ENCODE data around the gene ZNF385B. TPM values are rescaled to one million over a fixed set of nuclear protein-coding genes. Genes with fewer than 3 reads are reported as not detected.

The ZNF385B gene
- total RNA-seq, 4 donors from 2014 or later: 2.2 to 5.0 (median 4.0) TPM

DNA sequence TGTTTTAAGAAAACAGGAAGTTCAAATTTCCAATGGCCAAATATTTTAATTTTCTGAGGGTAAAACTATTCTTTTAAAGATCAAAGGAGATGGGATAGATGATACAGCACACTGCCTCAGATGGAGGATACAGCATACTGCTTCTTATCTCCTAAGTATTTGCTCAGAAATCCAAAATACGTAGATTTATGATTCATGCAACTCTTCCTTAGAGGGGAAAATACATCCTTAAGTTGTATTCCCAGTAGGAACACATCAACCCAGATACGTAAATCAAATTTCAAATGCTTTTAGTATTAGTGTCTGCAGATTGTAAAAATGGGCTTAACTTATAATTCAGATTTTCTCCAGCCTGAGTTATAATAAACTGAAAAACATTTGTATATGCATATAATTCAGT lies 235.2 kb downstream of the ZNF385B start:
- no peaks in the 10 kb centered on the region for H3K9me3 ChIP-seq
- no peak overlapping the region for H3K27ac ChIP-seq (replicated peaks in 1 of 4)
- no peaks in the 10 kb centered on the region for H3K36me3 ChIP-seq
- H3K4me3 ChIP-seq: no peak overlapping the region
- no peak for TF ChIP-seq POLR2A (IDR thresholded peaks at IDR 0.05; ENCODE audit: low read depth)
- TF ChIP-seq, protein P1, sequence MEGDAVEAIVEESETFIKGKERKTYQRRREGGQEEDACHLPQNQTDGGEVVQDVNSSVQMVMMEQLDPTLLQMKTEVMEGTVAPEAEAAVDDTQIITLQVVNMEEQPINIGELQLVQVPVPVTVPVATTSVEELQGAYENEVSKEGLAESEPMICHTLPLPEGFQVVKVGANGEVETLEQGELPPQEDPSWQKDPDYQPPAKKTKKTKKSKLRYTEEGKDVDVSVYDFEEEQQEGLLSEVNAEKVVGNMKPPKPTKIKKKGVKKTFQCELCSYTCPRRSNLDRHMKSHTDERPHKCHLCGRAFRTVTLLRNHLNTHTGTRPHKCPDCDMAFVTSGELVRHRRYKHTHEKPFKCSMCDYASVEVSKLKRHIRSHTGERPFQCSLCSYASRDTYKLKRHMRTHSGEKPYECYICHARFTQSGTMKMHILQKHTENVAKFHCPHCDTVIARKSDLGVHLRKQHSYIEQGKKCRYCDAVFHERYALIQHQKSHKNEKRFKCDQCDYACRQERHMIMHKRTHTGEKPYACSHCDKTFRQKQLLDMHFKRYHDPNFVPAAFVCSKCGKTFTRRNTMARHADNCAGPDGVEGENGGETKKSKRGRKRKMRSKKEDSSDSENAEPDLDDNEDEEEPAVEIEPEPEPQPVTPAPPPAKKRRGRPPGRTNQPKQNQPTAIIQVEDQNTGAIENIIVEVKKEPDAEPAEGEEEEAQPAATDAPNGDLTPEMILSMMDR (IDR thresholded peaks at IDR 0.05): no peak
- no peak for TF ChIP-seq EP300 (IDR thresholded peaks at IDR 0.05)
- no peak for TF ChIP-seq POLR2AphosphoS5 (IDR thresholded peaks at IDR 0.05)
- no peaks in the 10 kb centered on the region for H3K27me3 ChIP-seq
- DNase-seq (ENCODE audit: extremely low spot score): no peak
- 87% methylated on average over 2 of the region's 2 CpGs for WGBS
- H3K4me1 ChIP-seq: peaks cover 0 to 11% (median 8%) of the 10 kb centered on the region in 4 donors
- intact Hi-C loops (cut with DNase I): no loop called here

DNA sequence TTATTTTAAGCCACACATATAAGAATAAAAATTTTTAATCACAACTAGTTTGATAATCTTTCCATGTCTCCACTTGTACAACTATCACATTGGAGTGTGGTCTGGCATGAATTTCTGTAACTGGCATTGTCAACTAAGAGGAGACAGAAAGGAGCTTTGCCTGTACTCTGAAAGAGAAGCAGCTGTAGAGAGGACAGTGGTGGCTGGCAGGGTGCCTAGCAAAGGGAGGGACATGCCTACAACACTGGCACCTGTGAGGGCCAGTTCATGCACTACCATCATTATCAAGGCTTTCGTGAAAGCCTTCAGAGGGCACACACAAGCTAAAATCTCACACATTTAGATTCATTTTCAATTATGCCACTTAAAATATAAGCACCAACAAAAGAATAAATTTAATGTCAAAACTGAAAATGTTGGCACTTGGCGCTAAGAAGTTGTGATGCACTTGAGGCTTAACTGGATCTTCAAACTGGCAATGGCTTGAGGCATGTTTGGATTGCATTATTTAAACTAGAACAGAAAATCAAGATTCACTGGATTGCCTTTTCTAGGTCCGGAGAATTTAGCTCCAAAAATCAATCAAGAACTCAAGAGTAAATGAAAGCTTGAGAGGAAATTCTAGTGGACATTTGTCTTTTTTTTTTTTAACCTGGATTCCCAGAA lies 238.6 kb downstream of the ZNF385B start:
- DNase-seq (ENCODE audit: extremely low spot score): no peak
- Histone ChIP-seq H3K27me3 (no peaks in the 10 kb centered on the region), H3K4me3 (no peak overlapping the region), H3K36me3 (no peaks in the 10 kb centered on the region), H3K27ac (replicated peaks in 1 of 4) (no peak overlapping the region), H3K4me1 (peaks cover 0 to 11% (median 8%) of the 10 kb centered on the region in 4 donors), H3K9me3 (no peaks in the 10 kb centered on the region)
- TF ChIP-seq POLR2A (IDR thresholded peaks at IDR 0.05; ENCODE audit: low read depth): no peak
- TF ChIP-seq EP300 (IDR thresholded peaks at IDR 0.05): no peak
- TF ChIP-seq, protein P1 (IDR thresholded peaks at IDR 0.05): no peak
- TF ChIP-seq POLR2AphosphoS5 (IDR thresholded peaks at IDR 0.05): no peak
- 81% methylated on average over 3 of the region's 3 CpGs for WGBS
- intact Hi-C loops (cut with DNase I): no loop called here

DNA sequence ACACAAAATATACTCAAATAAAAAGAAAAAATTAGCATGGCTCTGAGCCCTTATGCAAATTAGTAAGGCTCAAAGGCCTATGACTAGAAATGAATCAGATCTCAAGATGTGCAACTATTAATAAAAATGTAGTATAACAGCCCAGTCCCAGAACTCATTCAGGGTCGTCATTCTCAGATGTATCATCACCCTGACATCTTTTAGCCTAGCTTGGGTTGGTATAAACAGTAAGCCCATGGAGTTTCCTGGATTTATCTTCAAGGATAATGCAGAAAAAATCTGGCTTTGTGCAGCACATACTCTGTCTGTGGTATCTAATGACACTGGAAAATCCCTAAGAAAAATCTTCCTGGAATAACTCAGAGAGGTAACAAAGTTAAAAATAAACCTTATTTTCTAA lies 239.3 kb downstream of the ZNF385B start:
- 20% methylated on average over 1 of the region's 1 CpG for WGBS
- H3K9me3 ChIP-seq: no peaks in the 10 kb centered on the region

DNA sequence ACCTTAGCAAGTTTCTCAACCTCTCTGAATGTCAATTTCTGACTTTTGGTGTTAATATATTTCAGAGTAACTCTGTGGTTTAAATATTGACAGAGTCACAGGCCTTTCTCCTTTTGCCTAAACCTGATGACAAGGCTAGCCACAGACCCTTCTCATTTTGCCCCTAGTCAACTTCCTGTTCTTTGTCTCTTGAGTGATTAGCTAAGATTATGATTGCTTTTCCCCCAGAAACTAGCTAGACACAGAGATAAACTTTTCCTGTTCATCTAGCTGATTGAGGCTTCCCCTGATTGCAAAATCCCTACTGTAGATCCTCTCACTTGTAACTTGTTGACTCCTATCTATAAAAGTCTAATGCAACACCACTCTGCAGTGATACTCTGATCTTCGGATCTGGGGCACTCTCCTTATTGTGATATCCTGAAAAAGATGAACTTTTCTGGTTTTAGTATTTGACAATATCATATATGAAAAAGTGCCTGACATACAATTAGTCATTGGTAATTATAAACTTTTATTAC lies 241.4 kb downstream of the ZNF385B start:
- H3K4me3 ChIP-seq: no peak overlapping the region
- H3K4me1 ChIP-seq: peaks cover 0 to 11% (median 8%) of the 10 kb centered on the region in 4 donors
- 97% methylated on average over 1 of the region's 1 CpG for WGBS
- intact Hi-C loops (cut with DNase I): no loop called here
- H3K27me3 ChIP-seq: no peaks in the 10 kb centered on the region
- no peak overlapping the region for H3K27ac ChIP-seq (replicated peaks in 1 of 4)
- DNase-seq (ENCODE audit: extremely low spot score): no peak
- TF ChIP-seq EP300 (IDR thresholded peaks at IDR 0.05): no peak
- no peak for TF ChIP-seq POLR2A (IDR thresholded peaks at IDR 0.05; ENCODE audit: low read depth)
- TF ChIP-seq POLR2AphosphoS5 (IDR thresholded peaks at IDR 0.05): no peak
- TF ChIP-seq, protein P1 (IDR thresholded peaks at IDR 0.05): no peak
- H3K9me3 ChIP-seq: no peaks in the 10 kb centered on the region
- no peaks in the 10 kb centered on the region for H3K36me3 ChIP-seq

More for the DNA sequence above, 239.3 kb downstream of the ZNF385B start:
- Histone ChIP-seq H3K27me3 (no peaks in the 10 kb centered on the region), H3K27ac (replicated peaks in 1 of 4) (no peak overlapping the region), H3K4me3 (no peak overlapping the region), H3K4me1 (peaks cover 0 to 11% (median 8%) of the 10 kb centered on the region in 4 donors), H3K36me3 (no peaks in the 10 kb centered on the region)
- no peak for TF ChIP-seq POLR2A (IDR thresholded peaks at IDR 0.05; ENCODE audit: low read depth)
- no peak for TF ChIP-seq EP300 (IDR thresholded peaks at IDR 0.05)
- TF ChIP-seq, protein P1 (IDR thresholded peaks at IDR 0.05): no peak
- DNase-seq (ENCODE audit: extremely low spot score): no peak
- intact Hi-C loops (cut with DNase I): no loop called here

Measured in esophagus muscularis mucosa (tissue), 4 donors.